H1 (cell line): ENCODE data around the gene ARID4B.

Source experiments
- CBX5 ChIP-seq: fragments of 300-800, 300-1000 bp; sonication (generic); IDR thresholded peaks from 2 replicates; pipeline ENCODE4 v1.7.1; 2016; ENCODE audit warnings: antibody characterized with exemption, low read length, low read depth
- EP300 ChIP-seq, 2 experiments: IDR thresholded peaks; 1 replicate in 1 of 2; 2 replicates in 1 of 2; pipeline ENCODE4 v1.6.1; 2011 to 2012; ENCODE audit warnings: low read depth in 2 of 2, low read length in 2 of 2, mild to moderate bottlenecking in 2 of 2, borderline replicate concordance in 1 of 2, inconsistent platforms in 1 of 2, moderate library complexity in 1 of 2
- EZH2 ChIP-seq: fragments of 200-600 bp; sonication (generic); IDR thresholded peaks from 2 replicates; pipeline ENCODE4 v1.7.1; 2012; ENCODE audit warnings: low read depth, mild to moderate bottlenecking, moderate library complexity, low read length, inconsistent platforms; ENCODE audit not compliant: severe bottlenecking
- NRF1 ChIP-seq: IDR thresholded peaks from 2 replicates; pipeline ENCODE4 v1.6.1; 2011; ENCODE audit warnings: mild to moderate bottlenecking, low read depth, low read length, improper control_type of control experiment
- PHF8 ChIP-seq: fragments of 200-600 bp; sonication (generic); conservative IDR thresholded peaks from 2 replicates; pipeline ENCODE4 v1.7.1; 2012; ENCODE audit warnings: low read depth, mild to moderate bottlenecking, inconsistent platforms, low read length, moderate library complexity
- POLR2A ChIP-seq, 2 experiments: IDR thresholded peaks; 1 replicate in 1 of 2; 2 replicates in 1 of 2; pipeline ENCODE4 v1.6.1; 2011; ENCODE audit warnings: low read depth in 2 of 2, low read length in 2 of 2, mild to moderate bottlenecking in 2 of 2; ENCODE audit errors: control extremely low read depth in 1 of 2
- RFX5 ChIP-seq: IDR thresholded peaks from 2 replicates; pipeline ENCODE4 v1.6.1; 2011; ENCODE audit warnings: low read depth, low read length, improper control_type of control experiment, borderline replicate concordance
- TF ChIP-seq, protein P1 (sequence below), 3 experiments: IDR thresholded peaks; 1 replicate in 2 of 3; 2 replicates in 1 of 3; pipeline versions ENCODE4 v1.5.1 to v1.6.1; 2011; ENCODE audit warnings: low read length in 3 of 3, mild to moderate bottlenecking in 3 of 3, inconsistent platforms in 2 of 3, low read depth in 1 of 3, moderate library complexity in 1 of 3; ENCODE audit not compliant: insufficient read depth in 1 of 3; ENCODE audit errors: control extremely low read depth in 1 of 3

DNA sequence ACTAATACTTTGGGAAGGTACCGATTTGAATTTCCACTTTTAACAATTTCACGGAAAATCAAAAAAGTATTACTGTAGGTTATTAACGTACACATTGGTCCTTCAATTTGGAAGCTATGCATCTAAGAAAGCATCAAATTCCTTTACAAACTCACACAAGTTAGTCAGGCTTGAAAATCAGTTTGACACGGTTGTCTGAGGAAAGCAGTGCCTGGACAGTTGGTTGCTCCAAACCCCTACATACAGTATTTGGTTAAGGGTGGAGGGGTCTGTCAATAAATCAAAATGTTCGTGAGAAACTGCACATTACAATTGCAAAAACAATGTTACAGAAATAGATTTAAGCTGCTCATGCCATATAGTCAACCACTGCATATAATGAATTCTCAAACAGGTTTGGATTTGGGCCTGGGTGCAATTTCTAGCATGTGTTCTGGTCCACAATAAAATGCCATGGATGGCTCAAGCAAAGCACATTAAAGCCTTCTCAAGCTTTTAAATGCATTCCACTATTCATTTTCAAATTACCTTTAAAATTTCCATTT lies 147.0 kb downstream of the ARID4B start:
- TF ChIP-seq, protein P1, sequence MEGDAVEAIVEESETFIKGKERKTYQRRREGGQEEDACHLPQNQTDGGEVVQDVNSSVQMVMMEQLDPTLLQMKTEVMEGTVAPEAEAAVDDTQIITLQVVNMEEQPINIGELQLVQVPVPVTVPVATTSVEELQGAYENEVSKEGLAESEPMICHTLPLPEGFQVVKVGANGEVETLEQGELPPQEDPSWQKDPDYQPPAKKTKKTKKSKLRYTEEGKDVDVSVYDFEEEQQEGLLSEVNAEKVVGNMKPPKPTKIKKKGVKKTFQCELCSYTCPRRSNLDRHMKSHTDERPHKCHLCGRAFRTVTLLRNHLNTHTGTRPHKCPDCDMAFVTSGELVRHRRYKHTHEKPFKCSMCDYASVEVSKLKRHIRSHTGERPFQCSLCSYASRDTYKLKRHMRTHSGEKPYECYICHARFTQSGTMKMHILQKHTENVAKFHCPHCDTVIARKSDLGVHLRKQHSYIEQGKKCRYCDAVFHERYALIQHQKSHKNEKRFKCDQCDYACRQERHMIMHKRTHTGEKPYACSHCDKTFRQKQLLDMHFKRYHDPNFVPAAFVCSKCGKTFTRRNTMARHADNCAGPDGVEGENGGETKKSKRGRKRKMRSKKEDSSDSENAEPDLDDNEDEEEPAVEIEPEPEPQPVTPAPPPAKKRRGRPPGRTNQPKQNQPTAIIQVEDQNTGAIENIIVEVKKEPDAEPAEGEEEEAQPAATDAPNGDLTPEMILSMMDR (IDR thresholded peaks at IDR 0.05; ENCODE audit: control extremely low read depth in 1 of 3, insufficient read depth in 1 of 3, low read depth in 1 of 3, low read length in 3 of 3), result no peak
- TF ChIP-seq EZH2 (no peak), EP300 (IDR thresholded peaks at IDR 0.05; ENCODE audit: borderline replicate concordance in 1 of 2, low read depth in 2 of 2, low read length in 2 of 2) (no peak), RFX5 (no peak), CBX5 (no peak), POLR2A (IDR thresholded peaks at IDR 0.05; ENCODE audit: control extremely low read depth in 1 of 2, low read depth in 2 of 2, low read length in 2 of 2) (no peak), PHF8 (no peak), NRF1 (no peak)
